SK-N-SH (cell line): ENCODE results near the gene MACROD2. TPM values are rescaled to one million over a fixed set of nuclear protein-coding genes. Genes with fewer than 3 reads are reported as not detected.

Experiments
- CHD2 ChIP-seq: fragments of 150-350 bp; IDR thresholded peaks from 2 replicates; pipeline ENCODE4 v1.6.1; 2018; ENCODE audit warnings: low read length; ENCODE audit not compliant: partially characterized antibody
- FOSL2 ChIP-seq: IDR thresholded peaks from 2 replicates; pipeline ENCODE4 v1.4.0; 2012; ENCODE audit warnings: low read depth, mild to moderate bottlenecking, moderate library complexity, borderline replicate concordance
- FOXJ3 ChIP-seq: sonication (generic); formaldehyde crosslinking; IDR thresholded peaks from 2 replicates; pipeline ENCODE4 v1.5.1; 2020; ENCODE audit warnings: mild to moderate bottlenecking, missing genetic modification reagents
- GATA2 ChIP-seq: sonication (generic); formaldehyde crosslinking; IDR thresholded peaks from 2 replicates; pipeline ENCODE4 v1.5.0; 2020; ENCODE audit warnings: mild to moderate bottlenecking, missing genetic modification reagents
- JUND ChIP-seq: IDR thresholded peaks from 2 replicates; pipeline ENCODE4 v1.4.0; 2012
- MEF2A ChIP-seq: IDR thresholded peaks from 2 replicates; pipeline ENCODE4 v1.4.0; 2012; ENCODE audit warnings: low read depth, borderline replicate concordance
- MXI1 ChIP-seq: IDR thresholded peaks from 2 replicates; pipeline ENCODE4 v1.6.1; 2012; ENCODE audit warnings: mild to moderate bottlenecking, low read depth, low read length, improper control_type of control experiment
- NFIC ChIP-seq: IDR thresholded peaks from 2 replicates; pipeline ENCODE4 v1.4.0; 2012; ENCODE audit warnings: borderline replicate concordance
- POLR2AphosphoS5 ChIP-seq: IDR thresholded peaks from 2 replicates; pipeline ENCODE4 v1.6.1; 2012; ENCODE audit warnings: low read depth, low read length
- RAD21 ChIP-seq: IDR thresholded peaks from 2 replicates; pipeline ENCODE4 v1.6.1; 2012; ENCODE audit warnings: mild to moderate bottlenecking, low read length
- RFX5 ChIP-seq: IDR thresholded peaks from 2 replicates; pipeline ENCODE4 v1.6.1; 2012; ENCODE audit warnings: mild to moderate bottlenecking, improper control_type of control experiment, low read length
- SMC3 ChIP-seq: IDR thresholded peaks from 2 replicates; pipeline ENCODE4 v1.6.1; 2012; ENCODE audit warnings: low read depth, low read length, improper control_type of control experiment
- TAF1 ChIP-seq: IDR thresholded peaks from 2 replicates; pipeline ENCODE4 v1.6.1; 2012; ENCODE audit warnings: low read depth, mild to moderate bottlenecking, low read length, moderate library complexity, borderline replicate concordance
- TCF12 ChIP-seq: IDR thresholded peaks from 2 replicates; pipeline ENCODE4 v1.4.0; 2012
- TEAD4 ChIP-seq: IDR thresholded peaks from 2 replicates; pipeline ENCODE4 v1.4.0; 2012; ENCODE audit warnings: mild to moderate bottlenecking, borderline replicate concordance; ENCODE audit not compliant: insufficient read depth
- YY1 ChIP-seq: IDR thresholded peaks from 2 replicates; pipeline ENCODE4 v1.4.0; 2012; ENCODE audit warnings: low read depth, mild to moderate bottlenecking
- polyA plus RNA-seq, 3 experiments: library from polyadenylated mRNA; depleted of rRNA; stranded (reverse); fragments of >200 nt; gene quantifications; 2 replicates each; pipeline ENCODE4 v1.2.3, GENCODE V29; 2012
- TF ChIP-seq, protein P1 (sequence below): IDR thresholded peaks from 2 replicates; pipeline ENCODE4 v1.6.1; 2012; ENCODE audit warnings: mild to moderate bottlenecking, low read depth, low read length, moderate library complexity
- TF ChIP-seq, protein P2 (sequence below): fragments of 150-350 bp; IDR thresholded peaks from 2 replicates; pipeline ENCODE4 v1.6.1; 2017; ENCODE audit warnings: antibody characterized with exemption, low read length, low read depth, borderline replicate concordance
- TF ChIP-seq, protein P3 (sequence below): IDR thresholded peaks from 2 replicates; pipeline ENCODE4 v1.4.0; 2012; ENCODE audit warnings: low read depth
- TF ChIP-seq, protein P4 (sequence below): IDR thresholded peaks from 2 replicates; pipeline ENCODE4 v1.4.0; 2012; ENCODE audit warnings: low read depth, borderline replicate concordance

MACROD2 gene
- polyA plus RNA-seq, 1 of the 3 experiments (the other 2 are of a cell fraction): 0.33 TPM

DNA sequence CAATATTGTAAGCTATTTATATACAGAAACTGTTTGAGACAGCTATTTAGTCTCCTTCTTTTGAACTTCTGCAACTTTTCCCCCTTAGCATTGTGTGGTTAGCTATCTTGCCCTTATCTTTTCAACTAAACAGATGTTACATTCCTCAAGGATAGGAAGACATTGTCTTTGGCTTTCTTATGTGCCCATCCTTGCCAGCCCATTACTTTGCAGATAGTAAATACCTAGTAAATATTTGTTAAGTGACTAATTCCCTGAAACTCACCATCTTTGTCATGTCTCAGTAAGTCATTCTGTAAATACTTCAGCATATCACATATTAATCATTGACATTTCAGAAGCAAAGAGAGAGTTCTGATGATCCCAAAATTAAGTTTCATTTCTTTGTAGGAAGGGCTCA is 411.2 kb downstream of the MACROD2 start (continued):
- TF ChIP-seq, protein P1, sequence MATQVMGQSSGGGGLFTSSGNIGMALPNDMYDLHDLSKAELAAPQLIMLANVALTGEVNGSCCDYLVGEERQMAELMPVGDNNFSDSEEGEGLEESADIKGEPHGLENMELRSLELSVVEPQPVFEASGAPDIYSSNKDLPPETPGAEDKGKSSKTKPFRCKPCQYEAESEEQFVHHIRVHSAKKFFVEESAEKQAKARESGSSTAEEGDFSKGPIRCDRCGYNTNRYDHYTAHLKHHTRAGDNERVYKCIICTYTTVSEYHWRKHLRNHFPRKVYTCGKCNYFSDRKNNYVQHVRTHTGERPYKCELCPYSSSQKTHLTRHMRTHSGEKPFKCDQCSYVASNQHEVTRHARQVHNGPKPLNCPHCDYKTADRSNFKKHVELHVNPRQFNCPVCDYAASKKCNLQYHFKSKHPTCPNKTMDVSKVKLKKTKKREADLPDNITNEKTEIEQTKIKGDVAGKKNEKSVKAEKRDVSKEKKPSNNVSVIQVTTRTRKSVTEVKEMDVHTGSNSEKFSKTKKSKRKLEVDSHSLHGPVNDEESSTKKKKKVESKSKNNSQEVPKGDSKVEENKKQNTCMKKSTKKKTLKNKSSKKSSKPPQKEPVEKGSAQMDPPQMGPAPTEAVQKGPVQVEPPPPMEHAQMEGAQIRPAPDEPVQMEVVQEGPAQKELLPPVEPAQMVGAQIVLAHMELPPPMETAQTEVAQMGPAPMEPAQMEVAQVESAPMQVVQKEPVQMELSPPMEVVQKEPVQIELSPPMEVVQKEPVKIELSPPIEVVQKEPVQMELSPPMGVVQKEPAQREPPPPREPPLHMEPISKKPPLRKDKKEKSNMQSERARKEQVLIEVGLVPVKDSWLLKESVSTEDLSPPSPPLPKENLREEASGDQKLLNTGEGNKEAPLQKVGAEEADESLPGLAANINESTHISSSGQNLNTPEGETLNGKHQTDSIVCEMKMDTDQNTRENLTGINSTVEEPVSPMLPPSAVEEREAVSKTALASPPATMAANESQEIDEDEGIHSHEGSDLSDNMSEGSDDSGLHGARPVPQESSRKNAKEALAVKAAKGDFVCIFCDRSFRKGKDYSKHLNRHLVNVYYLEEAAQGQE: no peak
- no peak for TF ChIP-seq RFX5
- TF ChIP-seq POLR2AphosphoS5: no peak
- TF ChIP-seq TCF12: peak; percentile 81
- TF ChIP-seq FOSL2: peak; percentile 47; the same call in 1 of the 2 replicates
- TF ChIP-seq, protein P2, sequence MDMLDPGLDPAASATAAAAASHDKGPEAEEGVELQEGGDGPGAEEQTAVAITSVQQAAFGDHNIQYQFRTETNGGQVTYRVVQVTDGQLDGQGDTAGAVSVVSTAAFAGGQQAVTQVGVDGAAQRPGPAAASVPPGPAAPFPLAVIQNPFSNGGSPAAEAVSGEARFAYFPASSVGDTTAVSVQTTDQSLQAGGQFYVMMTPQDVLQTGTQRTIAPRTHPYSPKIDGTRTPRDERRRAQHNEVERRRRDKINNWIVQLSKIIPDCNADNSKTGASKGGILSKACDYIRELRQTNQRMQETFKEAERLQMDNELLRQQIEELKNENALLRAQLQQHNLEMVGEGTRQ: no peak
- TF ChIP-seq TAF1: no peak
- no peak for TF ChIP-seq RAD21
- TF ChIP-seq MXI1: no peak
- TF ChIP-seq, protein P3, sequence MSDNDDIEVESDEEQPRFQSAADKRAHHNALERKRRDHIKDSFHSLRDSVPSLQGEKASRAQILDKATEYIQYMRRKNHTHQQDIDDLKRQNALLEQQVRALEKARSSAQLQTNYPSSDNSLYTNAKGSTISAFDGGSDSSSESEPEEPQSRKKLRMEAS: no peak
- peak; percentile 65 for TF ChIP-seq JUND
- TF ChIP-seq SMC3: no peak
- no peak for TF ChIP-seq YY1
- no peak for TF ChIP-seq CHD2
- no peak for TF ChIP-seq GATA2 (CRISPR knock-in tag)
- no peak for TF ChIP-seq MEF2A
- no peak for TF ChIP-seq FOXJ3
- TF ChIP-seq NFIC: peak; percentile 42
- TF ChIP-seq TEAD4: peak; percentile 39; the same call in 1 of the 2 replicates
- TF ChIP-seq, protein P4, sequence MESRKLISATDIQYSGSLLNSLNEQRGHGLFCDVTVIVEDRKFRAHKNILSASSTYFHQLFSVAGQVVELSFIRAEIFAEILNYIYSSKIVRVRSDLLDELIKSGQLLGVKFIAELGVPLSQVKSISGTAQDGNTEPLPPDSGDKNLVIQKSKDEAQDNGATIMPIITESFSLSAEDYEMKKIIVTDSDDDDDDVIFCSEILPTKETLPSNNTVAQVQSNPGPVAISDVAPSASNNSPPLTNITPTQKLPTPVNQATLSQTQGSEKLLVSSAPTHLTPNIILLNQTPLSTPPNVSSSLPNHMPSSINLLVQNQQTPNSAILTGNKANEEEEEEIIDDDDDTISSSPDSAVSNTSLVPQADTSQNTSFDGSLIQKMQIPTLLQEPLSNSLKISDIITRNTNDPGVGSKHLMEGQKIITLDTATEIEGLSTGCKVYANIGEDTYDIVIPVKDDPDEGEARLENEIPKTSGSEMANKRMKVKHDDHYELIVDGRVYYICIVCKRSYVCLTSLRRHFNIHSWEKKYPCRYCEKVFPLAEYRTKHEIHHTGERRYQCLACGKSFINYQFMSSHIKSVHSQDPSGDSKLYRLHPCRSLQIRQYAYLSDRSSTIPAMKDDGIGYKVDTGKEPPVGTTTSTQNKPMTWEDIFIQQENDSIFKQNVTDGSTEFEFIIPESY: no peak
